Measurements from ENCODE around the gene PBX3. TPM values are rescaled to one million over a fixed set of nuclear protein-coding genes. Genes with fewer than 3 reads are reported as not detected.

PBX3 gene
- total and polyA plus RNA-seq, 2 experiments from 2014 or later, result 13.4 to 30.9 TPM

DNA sequence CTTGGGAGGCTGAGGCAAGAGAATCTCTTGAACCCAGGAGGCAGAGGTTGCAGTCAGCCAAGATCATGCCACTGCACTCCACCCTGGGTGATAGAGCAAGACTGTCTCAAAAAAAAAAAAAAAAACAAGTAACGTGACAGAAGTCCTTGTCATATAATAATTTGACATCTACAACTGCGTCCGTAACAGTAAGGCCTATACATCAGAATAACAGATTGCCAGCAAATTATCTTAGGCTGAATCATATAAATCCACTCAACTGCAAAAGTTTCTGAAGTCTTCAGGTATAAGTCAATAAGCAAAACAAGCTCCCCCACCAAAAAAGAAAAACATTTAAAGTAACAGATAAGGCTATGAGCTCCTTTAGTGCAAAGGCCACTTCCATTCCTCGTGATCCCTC, 43.5 kb upstream of the PBX3 start:
- peaks cover 76% of the 10 kb centered on the region for H3K79me2 ChIP-seq (ENCODE audit: insufficient read depth)
- no peaks in the 10 kb centered on the region for H3K27me3 ChIP-seq (replicated peaks; ENCODE audit: insufficient read depth)
- H3K27ac ChIP-seq, result no peak overlapping the region
- no peak for TF ChIP-seq EZH2phosphoT487 (IDR thresholded peaks at IDR 0.05; ENCODE audit: insufficient read depth, low read depth)
- no peak for TF ChIP-seq EZH2 (IDR thresholded peaks at IDR 0.05; ENCODE audit: insufficient read depth, poor library complexity, severe bottlenecking)
- H2AFZ ChIP-seq, result no peak overlapping the region
- no peak overlapping the region for H3K4me3 ChIP-seq
- H4K20me1 ChIP-seq (ENCODE audit: insufficient read depth), result no peaks in the 10 kb centered on the region; the same call in 1 of the 2 replicates
- H3K4me2 ChIP-seq (ENCODE audit: unreplicated experiment), result no peak overlapping the region
- H3K9ac ChIP-seq, result no peak overlapping the region
- DNase-seq, result no peak
- peaks cover 37% of the 10 kb centered on the region for H3K4me1 ChIP-seq (ENCODE audit: insufficient read depth)
- in situ Hi-C loops (cut with MboI), result no loop called here
- 93 to 100% methylated on average over 4 of the region's 4 CpGs for WGBS, 2 experiments (ENCODE audit: low coverage in 1 of 2, low lambda C conversion rate in 2 of 2, missing lambda C conversion rate in 2 of 2)
- H3K9me2 ChIP-seq (ENCODE audit: insufficient read depth), result no peaks in the 10 kb centered on the region
- no peaks in the 10 kb centered on the region for H3K9me3 ChIP-seq (ENCODE audit: low read depth)
- no peaks in the 10 kb centered on the region for H3K36me3 ChIP-seq (ENCODE audit: low read depth)
- peaks cover 38% of the 10 kb centered on the region for H3F3A ChIP-seq (ENCODE audit: insufficient read depth)

DNA sequence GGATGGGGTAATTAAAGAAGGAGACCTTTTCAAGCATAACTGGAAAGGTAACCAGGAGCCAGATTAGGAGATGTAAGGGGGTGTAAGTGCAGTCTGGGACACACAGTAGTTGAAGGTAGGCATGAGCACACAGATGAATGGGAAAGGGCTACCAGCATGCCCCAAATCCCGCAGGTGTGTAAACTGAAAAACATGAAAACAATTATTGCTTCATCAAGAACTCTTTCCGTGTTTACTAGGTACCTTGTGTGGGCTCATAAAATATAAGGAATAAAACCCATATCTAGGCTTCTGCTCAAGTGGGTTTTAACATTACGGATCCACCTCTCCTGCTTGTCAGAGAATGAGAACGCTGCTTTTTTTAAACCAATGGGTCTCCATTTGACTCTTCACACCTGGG, 41.3 kb upstream of the PBX3 start:
- Histone ChIP-seq H2AFZ (no peak overlapping the region), H4K20me1 (ENCODE audit: insufficient read depth) (no peaks in the 10 kb centered on the region; the same call in 1 of the 2 replicates), H3K4me3 (peak overlapping the region; percentile 83), H3K27me3 (replicated peaks; ENCODE audit: insufficient read depth) (no peaks in the 10 kb centered on the region), H3K9me2 (ENCODE audit: insufficient read depth) (no peaks in the 10 kb centered on the region), H3K36me3 (ENCODE audit: low read depth) (no peaks in the 10 kb centered on the region), H3K4me1 (ENCODE audit: insufficient read depth) (peaks cover 28% of the 10 kb centered on the region), H3K9ac (peak overlapping the region; percentile 87), H3K79me2 (ENCODE audit: insufficient read depth) (peaks cover 54% of the 10 kb centered on the region), H3F3A (ENCODE audit: insufficient read depth) (peaks cover 21% of the 10 kb centered on the region), H3K27ac (no peak overlapping the region), H3K4me2 (ENCODE audit: unreplicated experiment) (peak overlapping the region; percentile 97), H3K9me3 (ENCODE audit: low read depth) (no peaks in the 10 kb centered on the region)
- DNase-seq, result no peak
- TF ChIP-seq EZH2phosphoT487 (IDR thresholded peaks at IDR 0.05; ENCODE audit: insufficient read depth, low read depth) (no peak), EZH2 (IDR thresholded peaks at IDR 0.05; ENCODE audit: insufficient read depth, poor library complexity, severe bottlenecking) (no peak)
- WGBS, 2 experiments (ENCODE audit: low coverage in 1 of 2, low lambda C conversion rate in 2 of 2, missing lambda C conversion rate in 2 of 2), result 67% methylated on average over 4 of the region's 4 CpGs
- in situ Hi-C loops (cut with MboI), result no loop called here

DNA sequence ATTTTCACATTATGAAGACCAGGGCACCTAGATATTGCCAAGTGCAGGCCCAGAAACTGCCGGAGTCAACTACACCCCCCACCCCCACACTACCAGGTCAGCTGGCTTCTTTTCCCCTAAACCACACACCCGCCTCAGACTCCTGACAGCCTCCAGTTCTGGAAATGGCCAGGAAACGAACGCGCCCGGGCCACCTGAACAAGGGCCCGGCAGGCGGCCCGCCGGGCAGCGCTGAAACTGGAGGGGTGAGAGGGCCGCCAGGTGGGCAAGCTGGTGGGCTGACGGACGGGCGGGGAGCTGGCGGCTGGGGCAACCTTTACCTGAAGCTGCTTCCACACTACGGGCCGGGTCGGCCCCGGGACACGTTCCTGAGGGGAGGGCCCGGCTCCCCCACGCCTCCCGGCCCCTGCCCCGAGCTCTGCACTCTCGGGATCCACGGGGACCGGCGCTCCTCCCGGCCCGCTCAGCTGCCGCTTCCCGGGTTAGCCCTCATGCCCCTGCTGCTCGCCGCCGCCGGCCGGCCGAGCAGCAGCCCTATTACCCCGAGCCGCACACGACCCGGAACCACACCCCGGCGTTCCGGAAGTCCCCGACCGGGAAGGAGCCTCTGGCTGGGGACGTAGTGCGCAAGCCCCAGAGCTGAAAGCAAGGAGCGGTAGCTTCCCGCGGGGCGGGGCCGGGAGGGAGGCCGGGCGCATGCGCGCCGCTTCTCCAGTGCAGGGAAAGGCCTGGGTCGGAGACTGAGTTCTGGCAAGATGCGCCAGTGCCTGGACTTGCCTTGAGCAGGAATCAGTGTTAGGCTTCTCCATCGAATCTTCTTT, 40.3 kb upstream of the PBX3 start, which contains the start of gene MAPKAP1:
Gene MAPKAP1 (minus strand): TSS at position 558 of the 821 bp plus-strand sequence. CDS start 34,634 bp downstream, outside the sequence.
- TF ChIP-seq EZH2phosphoT487 (IDR thresholded peaks at IDR 0.05; ENCODE audit: insufficient read depth, low read depth) (no peak), EZH2 (IDR thresholded peaks at IDR 0.05; ENCODE audit: insufficient read depth, poor library complexity, severe bottlenecking) (no peak)
- Histone ChIP-seq H3K9me2 (ENCODE audit: insufficient read depth) (no peaks in the 10 kb centered on the region), H3K27ac (peak within 1 kb of the TSS; percentile 57), H4K20me1 (ENCODE audit: insufficient read depth) (no peaks in the 10 kb centered on the region; the same call in 1 of the 2 replicates), H3K4me2 (ENCODE audit: unreplicated experiment) (peak within 1 kb of the TSS; percentile 97), H3F3A (ENCODE audit: insufficient read depth) (peaks cover 12% of the 10 kb centered on the region), H3K36me3 (ENCODE audit: low read depth) (no peaks in the 10 kb centered on the region), H3K27me3 (replicated peaks; ENCODE audit: insufficient read depth) (no peaks in the 10 kb centered on the region), H3K4me1 (ENCODE audit: insufficient read depth) (peaks cover 20% of the 10 kb centered on the region), H3K79me2 (ENCODE audit: insufficient read depth) (peaks cover 52% of the 10 kb centered on the region), H3K9ac (peak within 1 kb of the TSS; percentile 87), H3K4me3 (peak within 1 kb of the TSS; percentile 83), H2AFZ (peak within 1 kb of the TSS; percentile 99), H3K9me3 (ENCODE audit: low read depth) (no peaks in the 10 kb centered on the region)
- in situ Hi-C loops (cut with MboI), result no loop called here
- DNase-seq, result peak; percentile 98
- 0 to 1% methylated on average over 38 to 52 of the region's 63 CpGs for WGBS, 2 experiments (ENCODE audit: low coverage in 1 of 2, low lambda C conversion rate in 2 of 2, missing lambda C conversion rate in 2 of 2)

DNA sequence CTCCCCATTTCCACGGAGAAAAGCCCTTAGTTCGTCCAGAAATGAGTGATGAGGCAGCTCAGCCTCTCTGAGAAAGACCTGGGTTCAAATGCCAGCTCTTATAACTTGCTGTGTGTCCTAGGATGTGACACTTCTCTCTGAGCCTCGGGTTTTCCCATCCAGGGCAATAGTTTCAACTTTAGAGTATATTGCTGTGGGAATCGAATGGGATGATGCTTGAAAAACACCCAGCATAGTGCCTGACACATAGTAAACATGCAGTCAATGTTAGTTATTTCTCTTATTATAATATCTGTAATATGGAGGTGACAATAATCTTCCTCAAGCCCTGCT, 39.7 kb upstream of the PBX3 start:
- Histone ChIP-seq H3K4me3 (peak overlapping the region; percentile 83), H3K9ac (peak overlapping the region; percentile 87), H3F3A (ENCODE audit: insufficient read depth) (0 out of 2 replicates have a peak, but pooled peaks cover 6% of the 10 kb centered on the region), H3K36me3 (ENCODE audit: low read depth) (no peaks in the 10 kb centered on the region), H3K9me3 (ENCODE audit: low read depth) (no peaks in the 10 kb centered on the region), H3K9me2 (ENCODE audit: insufficient read depth) (no peaks in the 10 kb centered on the region), H3K4me2 (ENCODE audit: unreplicated experiment) (peak overlapping the region; percentile 97), H3K27me3 (replicated peaks; ENCODE audit: insufficient read depth) (no peaks in the 10 kb centered on the region), H3K4me1 (ENCODE audit: insufficient read depth) (peaks cover 20% of the 10 kb centered on the region), H2AFZ (peak overlapping the region; percentile 99), H4K20me1 (ENCODE audit: insufficient read depth) (no peaks in the 10 kb centered on the region), H3K27ac (peak overlapping the region; percentile 57), H3K79me2 (ENCODE audit: insufficient read depth) (peaks cover 46% of the 10 kb centered on the region)
- in situ Hi-C loops (cut with MboI), result no loop called here
- 11 to 14% methylated on average over 4 of the region's 4 CpGs for WGBS, 2 experiments (ENCODE audit: low coverage in 1 of 2, low lambda C conversion rate in 2 of 2, missing lambda C conversion rate in 2 of 2)
- TF ChIP-seq EZH2phosphoT487 (IDR thresholded peaks at IDR 0.05; ENCODE audit: insufficient read depth, low read depth) (no peak), EZH2 (IDR thresholded peaks at IDR 0.05; ENCODE audit: insufficient read depth, poor library complexity, severe bottlenecking) (no peak)
- no peak for DNase-seq
